GM19395 (cell line): ENCODE measurements around the gene TSPAN3.

Experiments
- ATAC-seq: cut with Tn5 transposase; IDR thresholded peaks from one replicate; pipeline ENCODE4 v1.9.1; 2021; ENCODE audit warnings: mild to moderate bottlenecking, moderate library complexity; ENCODE audit not compliant: unreplicated experiment

TSPAN3 gene

GRCh38 chr15:77012868-77013267 lies 58.0 kb downstream of the TSPAN3 start:
- ATAC-seq = no peak

- ATAC-seq = no peak
Observed at GRCh38 chr15:77012117-77012712, 58.7 kb downstream of the TSPAN3 start.

- ATAC-seq = no peak
Observed at GRCh38 chr15:77010857-77011256, 60.1 kb downstream of the TSPAN3 start.

GRCh38 chr15:77010312-77010686 lies 60.6 kb downstream of the TSPAN3 start:
- ATAC-seq = no peak

GRCh38 chr15:77009646-77010311 lies 61.1 kb downstream of the TSPAN3 start:
- no peak for ATAC-seq

- ATAC-seq = no peak
Observed at GRCh38 chr15:77009176-77009575, 61.7 kb downstream of the TSPAN3 start.

GRCh38 chr15:77004189-77004588 lies 66.7 kb downstream of the TSPAN3 start:
- ATAC-seq = no peak

GRCh38 chr15:77002954-77003912 lies 67.7 kb downstream of the TSPAN3 start:
- peak; percentile 78 for ATAC-seq

- no peak for ATAC-seq
Observed at GRCh38 chr15:77002436-77002835, 68.5 kb downstream of the TSPAN3 start.

- ATAC-seq = no peak
Observed at GRCh38 chr15:77001966-77002365, 68.9 kb downstream of the TSPAN3 start.

- ATAC-seq = no peak
Observed at GRCh38 chr15:77001351-77001750, 69.6 kb downstream of the TSPAN3 start.

GRCh38 chr15:76999996-77000395 lies 70.9 kb downstream of the TSPAN3 start:
- ATAC-seq = no peak

- no peak for ATAC-seq
Observed at GRCh38 chr15:76998663-76999285, 72.1 kb downstream of the TSPAN3 start.

- no peak for ATAC-seq
Observed at GRCh38 chr15:76996526-76997401, 74.1 kb downstream of the TSPAN3 start.

- no peak for ATAC-seq
Observed at GRCh38 chr15:76996076-76996525, 74.8 kb downstream of the TSPAN3 start.

- peak; percentile 56 for ATAC-seq
Observed at GRCh38 chr15:76994971-76995945, 75.7 kb downstream of the TSPAN3 start, which contains the start of gene PSTPIP1. TSS of gene PSTPIP1 (plus strand) at chr15:76995126. CDS start at chr15:76995574, 448 bp downstream.

- ATAC-seq = no peak
Observed at GRCh38 chr15:76994496-76994895, 76.4 kb downstream of the TSPAN3 start.

- no peak for ATAC-seq
Observed at GRCh38 chr15:76994001-76994400, 76.9 kb downstream of the TSPAN3 start.
